ENCODE results near the gene GCN1. TPM values are rescaled to one million over a fixed set of nuclear protein-coding genes. Genes with fewer than 3 reads are reported as not detected.

The GCN1 gene
- total RNA-seq, 4 donors from 2014 or later: 50.5 to 106 (median 64.3) TPM

- H3K27me3 ChIP-seq: no peaks in the 10 kb centered on the region
- no peaks in the 10 kb centered on the region for H3K36me3 ChIP-seq
- DNase-seq: no peak
- intact Hi-C loops (cut with DNase I; ENCODE audit: low total_unique reads): no loop called here
- no peaks in the 10 kb centered on the region for H3K9me3 ChIP-seq
- no peak overlapping the region for H3K4me3 ChIP-seq
- no peak overlapping the region for H3K27ac ChIP-seq
- no peak for TF ChIP-seq POLR2A (IDR thresholded peaks at IDR 0.05)
- no peak for TF ChIP-seq CTCF (IDR thresholded peaks at IDR 0.05)
- H3K4me1 ChIP-seq: no peaks in the 10 kb centered on the region
Measured at GRCh38 chr12:120162763-120163162, 31.8 kb downstream of the GCN1 start.

DNA sequence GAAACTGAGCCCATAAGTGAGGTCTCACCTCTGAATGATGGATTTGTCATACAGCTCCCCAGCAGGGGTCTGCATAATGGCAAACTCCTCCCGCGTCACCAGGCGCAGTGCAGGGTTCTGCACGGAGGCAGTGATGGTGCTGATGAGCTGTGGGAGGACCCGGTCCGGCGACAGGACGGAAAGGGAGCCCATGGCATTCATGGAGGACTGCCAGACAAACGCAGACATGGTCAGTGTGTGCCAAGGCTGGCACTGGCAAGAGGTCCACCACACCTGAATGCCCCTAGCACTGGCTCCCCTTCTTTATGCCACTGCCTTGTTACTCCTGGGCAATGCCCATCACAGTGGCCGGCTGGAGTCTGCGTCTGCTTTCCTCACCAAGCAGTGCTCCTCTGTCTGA, 32.7 kb downstream of the GCN1 start:
- H3K4me1 ChIP-seq: no peaks in the 10 kb centered on the region
- no peaks in the 10 kb centered on the region for H3K9me3 ChIP-seq
- TF ChIP-seq CTCF (IDR thresholded peaks at IDR 0.05) (no peak), POLR2A (IDR thresholded peaks at IDR 0.05) (no peak)
- no peak overlapping the region for H3K4me3 ChIP-seq
- no peak overlapping the region for H3K27ac ChIP-seq
- no peaks in the 10 kb centered on the region for H3K27me3 ChIP-seq
- no peaks in the 10 kb centered on the region for H3K36me3 ChIP-seq
- intact Hi-C loops (cut with DNase I; ENCODE audit: low total_unique reads): no loop called here
- no peak for DNase-seq

GRCh38 chr12:120159509-120160237, 34.8 kb downstream of the GCN1 start:
- DNase-seq: peak in 1 of 2 donors; percentile 50
- TF ChIP-seq POLR2A (IDR thresholded peaks at IDR 0.05) (no peak), CTCF (IDR thresholded peaks at IDR 0.05) (no peak)
- intact Hi-C loops (cut with DNase I; ENCODE audit: low total_unique reads): no loop called here
- no peaks in the 10 kb centered on the region for H3K36me3 ChIP-seq
- H3K4me1 ChIP-seq: no peaks in the 10 kb centered on the region
- H3K4me3 ChIP-seq: no peak overlapping the region
- H3K9me3 ChIP-seq: no peaks in the 10 kb centered on the region
- H3K27me3 ChIP-seq: no peaks in the 10 kb centered on the region
- peak overlapping the region in 1 of 2 donors; percentile 15 for H3K27ac ChIP-seq

GRCh38 chr12:120158351-120158750, 36.2 kb downstream of the GCN1 start:
- H3K9me3 ChIP-seq: no peaks in the 10 kb centered on the region
- no peak for DNase-seq
- no peak overlapping the region for H3K27ac ChIP-seq
- TF ChIP-seq CTCF (IDR thresholded peaks at IDR 0.05) (no peak), POLR2A (IDR thresholded peaks at IDR 0.05) (no peak)
- H3K36me3 ChIP-seq: no peaks in the 10 kb centered on the region
- intact Hi-C loops (cut with DNase I; ENCODE audit: low total_unique reads): no loop called here
- H3K4me3 ChIP-seq: no peak overlapping the region
- H3K27me3 ChIP-seq: no peaks in the 10 kb centered on the region
- H3K4me1 ChIP-seq: no peaks in the 10 kb centered on the region

DNA sequence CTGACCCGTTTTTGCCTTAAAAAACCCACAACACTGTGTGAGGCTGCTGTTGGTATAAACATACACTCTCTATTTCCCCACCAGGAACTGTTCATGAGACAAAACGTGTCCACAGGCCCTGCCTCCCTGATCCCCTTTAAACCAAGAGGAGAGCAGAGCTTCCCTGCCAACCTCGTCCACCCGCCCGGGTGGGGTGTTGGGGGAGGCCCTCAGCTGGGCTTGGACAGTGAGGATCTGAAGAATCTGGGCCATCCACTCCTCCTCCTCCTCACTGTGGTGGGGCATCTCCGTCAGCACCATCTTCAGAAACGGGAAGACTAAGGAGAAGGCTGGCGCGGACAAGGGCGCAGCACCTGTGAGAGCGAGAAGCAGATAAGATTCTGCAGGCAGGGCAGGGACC, 36.8 kb downstream of the GCN1 start:
- Histone ChIP-seq H3K27ac (no peak overlapping the region), H3K27me3 (no peaks in the 10 kb centered on the region), H3K4me1 (no peaks in the 10 kb centered on the region), H3K36me3 (no peaks in the 10 kb centered on the region), H3K4me3 (no peak overlapping the region), H3K9me3 (no peaks in the 10 kb centered on the region)
- no peak for DNase-seq
- no peak for TF ChIP-seq CTCF (IDR thresholded peaks at IDR 0.05)
- no peak for TF ChIP-seq POLR2A (IDR thresholded peaks at IDR 0.05)
- intact Hi-C loops (cut with DNase I; ENCODE audit: low total_unique reads): no loop called here
